ENCODE results near the gene FGFR4. TPM values are rescaled to one million over a fixed set of nuclear protein-coding genes. Genes with fewer than 3 reads are reported as not detected.
A peak's percentile ranks its signal among the peaks of the same experiment; 100 is the strongest.

The FGFR4 gene
- total RNA-seq, 1 experiment from 2014 or later = 291 TPM

- H3K36me3 Mint-ChIP-seq (ENCODE audit: insufficient read depth, unreplicated experiment) = peaks cover 34% of the 10 kb centered on the region
- intact Hi-C loops (cut with micrococcal nuclease; ENCODE audit: unreplicated experiment) = no loop called here
- TF ChIP-seq CTCF (IDR thresholded peaks at IDR 0.05; ENCODE audit: unreplicated experiment) = no peak
- no peaks in the 10 kb centered on the region for H3K9me3 Mint-ChIP-seq (ENCODE audit: low read depth, unreplicated experiment)
- BruUV-seq (replicated peaks) = no TSS peak
- H3K27ac Mint-ChIP-seq (ENCODE audit: unreplicated experiment) = no peak overlapping the region
- peaks cover 30% of the 10 kb centered on the region for H3K4me1 Mint-ChIP-seq (ENCODE audit: low read depth, unreplicated experiment)
- H3K27me3 Mint-ChIP-seq (ENCODE audit: unreplicated experiment) = no peaks in the 10 kb centered on the region
- CTCF ChIA-PET = interaction anchor here (0.6 to 1.0 kb wide), 2 partner anchors 13 to 357 kb away, joined by 3 read pairs; no protein-coding TSS in a partner anchor
- no peak for DNase-seq
- no peak overlapping the region for H3K4me3 Mint-ChIP-seq (ENCODE audit: low read depth, unreplicated experiment)
These were observed 2.5 kb upstream of the FGFR4 start for GRCh38 chr5:177084175-177084574.

GRCh38 chr5:177085985-177086653, 596 bp upstream of the FGFR4 start:
- H3K9me3 Mint-ChIP-seq (ENCODE audit: low read depth, unreplicated experiment) = no peaks in the 10 kb centered on the region
- intact Hi-C loops (cut with micrococcal nuclease; ENCODE audit: unreplicated experiment) = no loop called here
- H3K36me3 Mint-ChIP-seq (ENCODE audit: insufficient read depth, unreplicated experiment) = peaks cover 41% of the 10 kb centered on the region
- CTCF ChIA-PET = interaction anchor here (0.6 to 3.4 kb wide), 15 partner anchors 8 to 426 kb away, joined by 3 to 73 read pairs (median 4); partner anchors contain the start of gene PDLIM7
- TSS peak; percentile 41 for BruUV-seq (replicated peaks)
- H3K27me3 Mint-ChIP-seq (ENCODE audit: unreplicated experiment) = no peaks in the 10 kb centered on the region
- no peak for DNase-seq
- peak overlapping the region; percentile 96 for H3K4me3 Mint-ChIP-seq (ENCODE audit: low read depth, unreplicated experiment)
- TF ChIP-seq CTCF (IDR thresholded peaks at IDR 0.05; ENCODE audit: unreplicated experiment) = no peak
- peaks cover 42% of the 10 kb centered on the region for H3K4me1 Mint-ChIP-seq (ENCODE audit: low read depth, unreplicated experiment)
- peak overlapping the region; percentile 83 for H3K27ac Mint-ChIP-seq (ENCODE audit: unreplicated experiment)

- H3K4me1 Mint-ChIP-seq (ENCODE audit: low read depth, unreplicated experiment) = peaks cover 42% of the 10 kb centered on the region
- intact Hi-C loops (cut with micrococcal nuclease; ENCODE audit: unreplicated experiment) = no loop called here
- CTCF ChIA-PET = interaction anchor here (0.6 to 3.4 kb wide), 21 partner anchors 11 to 427 kb away, joined by 3 to 73 read pairs (median 4); partner anchors contain the start of gene PDLIM7
- no peak for TF ChIP-seq CTCF (IDR thresholded peaks at IDR 0.05; ENCODE audit: unreplicated experiment)
- peaks cover 50% of the 10 kb centered on the region for H3K36me3 Mint-ChIP-seq (ENCODE audit: insufficient read depth, unreplicated experiment)
- no peaks in the 10 kb centered on the region for H3K27me3 Mint-ChIP-seq (ENCODE audit: unreplicated experiment)
- DNase-seq = no peak
- peak overlapping the region; percentile 96 for H3K4me3 Mint-ChIP-seq (ENCODE audit: low read depth, unreplicated experiment)
- TSS peak; percentile 65 for BruUV-seq (replicated peaks)
- no peaks in the 10 kb centered on the region for H3K9me3 Mint-ChIP-seq (ENCODE audit: low read depth, unreplicated experiment)
- H3K27ac Mint-ChIP-seq (ENCODE audit: unreplicated experiment) = peak overlapping the region; percentile 90
These were observed 787 bp downstream of the FGFR4 start for GRCh38 chr5:177087398-177088005.

- Mint-ChIP-seq H3K36me3 (ENCODE audit: insufficient read depth, unreplicated experiment) (peaks cover 67% of the 10 kb centered on the region), H3K27ac (ENCODE audit: unreplicated experiment) (peak overlapping the region; percentile 90), H3K4me1 (ENCODE audit: low read depth, unreplicated experiment) (peaks cover 44% of the 10 kb centered on the region), H3K9me3 (ENCODE audit: low read depth, unreplicated experiment) (no peaks in the 10 kb centered on the region), H3K27me3 (ENCODE audit: unreplicated experiment) (no peaks in the 10 kb centered on the region), H3K4me3 (ENCODE audit: low read depth, unreplicated experiment) (peak overlapping the region; percentile 96)
- no peak for TF ChIP-seq CTCF (IDR thresholded peaks at IDR 0.05; ENCODE audit: unreplicated experiment)
- intact Hi-C loops (cut with micrococcal nuclease; ENCODE audit: unreplicated experiment) = no loop called here
- DNase-seq = no peak
- CTCF ChIA-PET = interaction anchor here (0.8 to 1.6 kb wide), 2 partner anchors 18 to 23 kb away, joined by 3 to 5 read pairs; no protein-coding TSS in a partner anchor
- BruUV-seq (replicated peaks) = no TSS peak
These were observed 2.4 kb downstream of the FGFR4 start for GRCh38 chr5:177089127-177089526.

All from Calu3 (cell line).